Spleen (tissue), 11 donors: ENCODE measurements around the gene SLCO2B1. TPM values are rescaled to one million over a fixed set of nuclear protein-coding genes. Genes with fewer than 3 reads are reported as not detected.

ENCODE experiments used
- DNase-seq: peaks from one replicate; pipeline ENCODE4 v3.0.0-alpha.2; 2020
- H3K27ac ChIP-seq, 8 donors: fragments of 200-600 bp; sonication (generic) in 7 of 8; 1 replicate in 4 of 8; 2 replicates in 4 of 8; pipeline versions ENCODE4 v1.5.0 to v1.8.0; 2016 to 2021; ENCODE audit warnings: inconsistent platforms in 4 of 8, mild to moderate bottlenecking in 4 of 8, moderate library complexity in 1 of 8
- H3K27me3 ChIP-seq, 7 donors: fragments of 200-600 bp; sonication (generic) in 6 of 7; replicated peaks in 1 of 7; 1 replicate in 4 of 7; 2 replicates in 3 of 7; pipeline versions ENCODE4 v1.5.0 to v1.8.0; 2016 to 2021; ENCODE audit warnings: inconsistent platforms in 3 of 7, mild to moderate bottlenecking in 1 of 7
- H3K36me3 ChIP-seq, 6 donors: fragments of 200-600 bp; sonication (generic) in 5 of 6; 1 replicate in 4 of 6; 2 replicates in 2 of 6; pipeline versions ENCODE4 v1.5.0 to v1.8.0; 2016 to 2021; ENCODE audit warnings: inconsistent platforms in 2 of 6
- H3K4me1 ChIP-seq, 6 donors: fragments of 200-600 bp; sonication (generic) in 5 of 6; 1 replicate in 3 of 6; 2 replicates in 3 of 6; pipeline versions ENCODE4 v1.5.0 to v1.8.0; 2016 to 2021; ENCODE audit warnings: inconsistent platforms in 3 of 6
- H3K4me3 ChIP-seq, 8 donors: fragments of 200-600 bp; sonication (generic) in 7 of 8; 1 replicate in 4 of 8; 2 replicates in 4 of 8; pipeline versions ENCODE4 v1.5.0 to v1.8.0; 2016 to 2021; ENCODE audit warnings: inconsistent platforms in 4 of 8, mild to moderate bottlenecking in 4 of 8, moderate library complexity in 2 of 8
- H3K9me3 ChIP-seq, 8 donors: fragments of 200-600 bp; sonication (generic) in 7 of 8; 1 replicate in 4 of 8; 2 replicates in 4 of 8; pipeline versions ENCODE4 v1.5.0 to v1.8.0; 2016 to 2021; ENCODE audit warnings: inconsistent platforms in 4 of 8
- CTCF ChIP-seq, 11 experiments: fragments of 200-600 bp in 7 of 11; fragments of 450-650 bp in 4 of 11; sonication (generic) in 4 of 11; IDR thresholded peaks in 8 of 11; conservative IDR thresholded peaks in 3 of 11; 1 replicate in 7 of 11; 2 replicates in 4 of 11; pipeline versions ENCODE4 v1.4.0 to v1.8.0; 2016 to 2021; ENCODE audit warnings: antibody characterized with exemption in 11 of 11, inconsistent platforms in 4 of 11, mild to moderate bottlenecking in 1 of 11
- POLR2A ChIP-seq, 3 donors: fragments of 450-650 bp; IDR thresholded peaks; one replicate each; pipeline ENCODE4 v1.5.1; 2017; ENCODE audit warnings: antibody characterized with exemption in 3 of 3, mild to moderate bottlenecking in 1 of 3
- POLR2AphosphoS5 ChIP-seq, 3 donors: sonication (generic); formaldehyde crosslinking; IDR thresholded peaks; one replicate each; pipeline ENCODE4 v1.5.1; 2017; ENCODE audit warnings: antibody characterized with exemption in 3 of 3
- WGBS, 5 donors: extraction: QIAGEN DNeasy Blood & Tissue Kit in 3 of 5; methylation state at CpG; one replicate each; pipeline versions ENCODE4 v1.1.5 to v1.1.7; 2013 to 2018; 5-methylcytosine and 5-hydroxymethylcytosine counted together
- intact Hi-C: fragments of 100-400 bp; cut with DNase I; formaldehyde crosslinking; loops from one replicate; pipeline ENCODE4 v1.15.0; 2023; ENCODE audit warnings: low total_unique reads
- polyA plus RNA-seq, 3 donors: library from polyadenylated mRNA; stranded (reverse); fragments of 200-250 nt; gene quantifications; one replicate each; pipeline ENCODE4 v1.2.1, GENCODE V29; 2013
- total RNA-seq, 7 donors: library from RNA; depleted of rRNA in 3 of 7; stranded (reverse); fragments of >200 nt in 3 of 7; fragmentation: NEBNext Ultra II Directional in 4 of 7; extraction: Animal tissue kit (Norgen Biotek cat#: 25700) in 4 of 7; gene quantifications; one replicate each; pipeline versions ENCODE4 v1.1.0 to v1.2.1, GENCODE V29; 2016 to 2021
- donor health status: healthy with polysubstance abuse.
- donor health status: DM: no; HTN: no; CAD: no; lungs with moderate emphysema.
- donor health status: DM: no; HTN: no; CAD: no.
- donor health status: Bipolar disorder and iron deficiency.
- donor health status: healthy.
- donor health status: DM: no; HTN: no; CAD: no.
- donor health status: DM: yes; HTN: yes; CAD: no.

SLCO2B1 gene
- total and polyA plus RNA-seq, 10 donors: 10.2 to 307 (median 132) TPM

- DNase-seq: no peak
- Histone ChIP-seq H3K4me3 (no peak overlapping the region), H3K27ac (peak overlapping the region in 1 of 8 donors; percentile 42), H3K27me3 (peaks cover 0 to 4% (median 0%) of the 10 kb centered on the region in 7 donors), H3K4me1 (peaks cover 0 to 38% (median 11%) of the 10 kb centered on the region in 6 donors), H3K36me3 (peaks cover 0 to 10% (median 0%) of the 10 kb centered on the region in 6 donors), H3K9me3 (no peaks in the 10 kb centered on the region)
- intact Hi-C loops: no loop called here
- WGBS, 5 donors: 89 to 96% (median 95%) methylated on average over 15 of the region's 15 CpGs
- TF ChIP-seq POLR2A (IDR thresholded peaks at IDR 0.05) (no peak), CTCF (IDR thresholded peaks at IDR 0.05 in 8 of 11, conservative IDR thresholded peaks at IDR 0.05 in 3 of 11) (no peak), POLR2AphosphoS5 (IDR thresholded peaks at IDR 0.05) (peak in 1 of 3 donors; percentile 45)
Observed at GRCh38 chr11:75193271-75193670, 42.4 kb downstream of the SLCO2B1 start.

- Histone ChIP-seq H3K4me3 (no peak overlapping the region), H3K27me3 (peaks cover 0 to 4% (median 0%) of the 10 kb centered on the region in 7 donors), H3K27ac (peak overlapping the region in 1 of 8 donors; percentile 42), H3K9me3 (no peaks in the 10 kb centered on the region), H3K36me3 (peaks cover 0 to 10% (median 0%) of the 10 kb centered on the region in 6 donors), H3K4me1 (peaks cover 0 to 33% (median 10%) of the 10 kb centered on the region in 6 donors)
- TF ChIP-seq POLR2A (IDR thresholded peaks at IDR 0.05) (no peak), CTCF (IDR thresholded peaks at IDR 0.05 in 8 of 11, conservative IDR thresholded peaks at IDR 0.05 in 3 of 11) (no peak), POLR2AphosphoS5 (IDR thresholded peaks at IDR 0.05) (no peak)
- 57 to 77% (median 73%) methylated on average over 2 of the region's 2 CpGs for WGBS, 5 donors
- intact Hi-C loops: no loop called here
- no peak for DNase-seq
Observed at GRCh38 chr11:75193711-75194110, 42.8 kb downstream of the SLCO2B1 start.

- H3K27ac ChIP-seq: no peak overlapping the region
- DNase-seq: no peak
Observed at GRCh38 chr11:75194147-75194546, 43.2 kb downstream of the SLCO2B1 start.

More at GRCh38 chr11:75194147-75194546, 43.2 kb downstream of the SLCO2B1 start:
- intact Hi-C loops: no loop called here
- Histone ChIP-seq H3K36me3 (peaks cover 0 to 14% (median 0%) of the 10 kb centered on the region in 6 donors), H3K4me1 (peaks cover 0 to 29% (median 10%) of the 10 kb centered on the region in 6 donors), H3K4me3 (no peak overlapping the region), H3K9me3 (no peaks in the 10 kb centered on the region), H3K27me3 (peaks cover 0 to 4% (median 0%) of the 10 kb centered on the region in 7 donors)
- TF ChIP-seq POLR2A (IDR thresholded peaks at IDR 0.05) (no peak), CTCF (IDR thresholded peaks at IDR 0.05 in 8 of 11, conservative IDR thresholded peaks at IDR 0.05 in 3 of 11) (no peak), POLR2AphosphoS5 (IDR thresholded peaks at IDR 0.05) (no peak)
- 60 to 67% (median 64%) methylated on average over 4 to 5 of the region's 5 CpGs for WGBS, 5 donors
